Measurements from ENCODE around the gene RAB14. TPM values are rescaled to one million over a fixed set of nuclear protein-coding genes. Genes with fewer than 3 reads are reported as not detected.

Gene RAB14
- total and polyA plus RNA-seq, 2 experiments from 2014 or later = 58.7 to 61.9 TPM

- WGBS (ENCODE audit: low lambda C conversion rate, missing lambda C conversion rate) = 94% methylated on average over 2 of the region's 2 CpGs
- H3K9me2 ChIP-seq (replicated peaks; ENCODE audit: insufficient read depth) = no peaks in the 10 kb centered on the region
- no peak overlapping the region for H2AFZ ChIP-seq
- no peak overlapping the region for H3K27ac ChIP-seq
- H3K79me2 ChIP-seq = no peaks in the 10 kb centered on the region
- TF ChIP-seq EZH2phosphoT487 (IDR thresholded peaks at IDR 0.05; ENCODE audit: low read depth, severe bottlenecking, unreplicated experiment) (no peak), CTCF (IDR thresholded peaks at IDR 0.05; ENCODE audit: poor library complexity) (no peak), EZH2 (IDR thresholded peaks at IDR 0.05; ENCODE audit: borderline replicate concordance) (no peak)
- no peaks in the 10 kb centered on the region for H3K27me3 ChIP-seq
- no peak overlapping the region for H3K4me2 ChIP-seq
- H3K9me3 ChIP-seq (ENCODE audit: low read depth) = no peaks in the 10 kb centered on the region
- no peak for DNase-seq (ENCODE audit: low spot score)
- H3K4me1 ChIP-seq (ENCODE audit: insufficient read depth) = no peaks in the 10 kb centered on the region
- H3K4me3 ChIP-seq = no peak overlapping the region
- no peaks in the 10 kb centered on the region for H4K20me1 ChIP-seq (ENCODE audit: insufficient read depth, poor library complexity, severe bottlenecking)
- no peaks in the 10 kb centered on the region for H3K36me3 ChIP-seq (replicated peaks; ENCODE audit: insufficient read depth, low read depth)
These were observed 57.2 kb downstream of the RAB14 start for GRCh38 chr9:121144482-121144881.

- Histone ChIP-seq H3K4me2 (no peak overlapping the region), H4K20me1 (ENCODE audit: insufficient read depth, poor library complexity, severe bottlenecking) (no peaks in the 10 kb centered on the region), H3K79me2 (no peaks in the 10 kb centered on the region), H3K36me3 (replicated peaks; ENCODE audit: insufficient read depth, low read depth) (no peaks in the 10 kb centered on the region), H3K27me3 (no peaks in the 10 kb centered on the region), H3K9me2 (replicated peaks; ENCODE audit: insufficient read depth) (no peaks in the 10 kb centered on the region), H3K4me1 (ENCODE audit: insufficient read depth) (no peaks in the 10 kb centered on the region), H3K27ac (no peak overlapping the region), H3K4me3 (no peak overlapping the region), H3K9me3 (ENCODE audit: low read depth) (no peaks in the 10 kb centered on the region), H2AFZ (no peak overlapping the region)
- TF ChIP-seq CTCF (IDR thresholded peaks at IDR 0.05; ENCODE audit: poor library complexity) (no peak), EZH2 (IDR thresholded peaks at IDR 0.05; ENCODE audit: borderline replicate concordance) (no peak), EZH2phosphoT487 (IDR thresholded peaks at IDR 0.05; ENCODE audit: low read depth, severe bottlenecking, unreplicated experiment) (no peak)
- WGBS (ENCODE audit: low lambda C conversion rate, missing lambda C conversion rate) = 100% methylated on average over 2 of the region's 2 CpGs
- DNase-seq (ENCODE audit: low spot score) = no peak
These were observed 57.9 kb downstream of the RAB14 start for GRCh38 chr9:121143771-121144170.

- DNase-seq (ENCODE audit: low spot score) = no peak
- Histone ChIP-seq H3K27ac (peak overlapping the region; percentile 35), H3K4me2 (no peak overlapping the region), H3K4me3 (no peak overlapping the region), H2AFZ (no peak overlapping the region), H3K4me1 (ENCODE audit: insufficient read depth) (no peaks in the 10 kb centered on the region), H3K79me2 (no peaks in the 10 kb centered on the region), H4K20me1 (ENCODE audit: insufficient read depth, poor library complexity, severe bottlenecking) (no peaks in the 10 kb centered on the region), H3K27me3 (no peaks in the 10 kb centered on the region), H3K9me3 (ENCODE audit: low read depth) (no peaks in the 10 kb centered on the region), H3K9me2 (replicated peaks; ENCODE audit: insufficient read depth) (no peaks in the 10 kb centered on the region), H3K36me3 (replicated peaks; ENCODE audit: insufficient read depth, low read depth) (no peaks in the 10 kb centered on the region)
- WGBS (ENCODE audit: low lambda C conversion rate, missing lambda C conversion rate) = 58% methylated on average over 1 of the region's 1 CpG
- TF ChIP-seq EZH2phosphoT487 (IDR thresholded peaks at IDR 0.05; ENCODE audit: low read depth, severe bottlenecking, unreplicated experiment) (no peak), CTCF (IDR thresholded peaks at IDR 0.05; ENCODE audit: poor library complexity) (no peak), EZH2 (IDR thresholded peaks at IDR 0.05; ENCODE audit: borderline replicate concordance) (no peak)
These were observed 60.0 kb downstream of the RAB14 start for GRCh38 chr9:121141706-121142105.

- Histone ChIP-seq H2AFZ (no peak overlapping the region), H3K4me2 (no peak overlapping the region), H3K36me3 (replicated peaks; ENCODE audit: insufficient read depth, low read depth) (no peaks in the 10 kb centered on the region), H3K4me1 (ENCODE audit: insufficient read depth) (no peaks in the 10 kb centered on the region), H4K20me1 (ENCODE audit: insufficient read depth, poor library complexity, severe bottlenecking) (no peaks in the 10 kb centered on the region), H3K27me3 (no peaks in the 10 kb centered on the region), H3K9me2 (replicated peaks; ENCODE audit: insufficient read depth) (no peaks in the 10 kb centered on the region), H3K27ac (no peak overlapping the region), H3K9me3 (ENCODE audit: low read depth) (no peaks in the 10 kb centered on the region), H3K79me2 (no peaks in the 10 kb centered on the region), H3K4me3 (no peak overlapping the region)
- WGBS (ENCODE audit: low lambda C conversion rate, missing lambda C conversion rate) = 86% methylated on average over 1 of the region's 1 CpG
- DNase-seq (ENCODE audit: low spot score) = no peak
- TF ChIP-seq EZH2phosphoT487 (IDR thresholded peaks at IDR 0.05; ENCODE audit: low read depth, severe bottlenecking, unreplicated experiment) (no peak), EZH2 (IDR thresholded peaks at IDR 0.05; ENCODE audit: borderline replicate concordance) (no peak), CTCF (IDR thresholded peaks at IDR 0.05; ENCODE audit: poor library complexity) (no peak)
These were observed 60.4 kb downstream of the RAB14 start for GRCh38 chr9:121141306-121141705.

Measured in hepatocyte (in vitro differentiated cells).